GM18499 (cell line): ENCODE results near the gene MORN1.

Source experiments
- ATAC-seq: cut with Tn5 transposase; IDR thresholded peaks from one replicate; pipeline ENCODE4 v1.9.1; 2021; ENCODE audit warnings: moderate number of reproducible peaks; ENCODE audit not compliant: insufficient read depth, unreplicated experiment

Gene MORN1

GRCh38 chr1:2283371-2283990, 107.9 kb downstream of the MORN1 start:
- ATAC-seq: no peak

DNA sequence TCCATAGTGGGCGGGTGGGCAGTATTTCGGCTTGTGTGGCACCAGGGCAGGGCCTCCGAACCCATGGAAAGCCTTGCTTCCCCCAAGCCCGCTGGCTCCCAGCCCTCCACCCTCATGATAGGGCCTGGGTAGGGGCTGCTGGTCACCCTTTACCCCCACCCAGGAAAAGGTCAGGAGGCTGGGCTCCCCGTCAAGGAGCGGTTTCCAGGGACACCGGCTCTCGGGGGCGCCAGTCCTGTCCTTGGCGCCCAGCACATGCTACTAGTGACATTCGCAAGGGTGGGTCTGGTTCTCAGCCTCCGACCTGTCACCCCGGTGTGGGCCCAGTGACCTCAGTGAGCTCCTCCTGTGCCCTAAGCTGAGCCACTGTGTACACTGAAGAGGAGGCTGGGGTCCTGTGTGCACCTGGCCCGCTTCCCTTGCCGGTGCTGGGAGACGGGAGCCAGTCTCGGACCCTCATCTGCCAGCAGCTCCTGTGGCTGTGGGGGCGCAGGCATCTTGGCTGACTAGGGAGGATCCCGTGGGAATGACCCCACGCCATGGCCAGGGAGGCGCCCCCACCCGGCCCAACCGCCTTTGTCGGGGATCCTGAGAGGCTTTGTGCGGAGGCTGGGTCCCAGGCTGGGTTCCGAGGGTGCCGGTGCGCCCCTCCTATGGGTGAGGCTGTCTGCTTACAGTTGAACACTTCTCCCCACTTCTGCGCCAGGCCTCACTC, 108.6 kb downstream of the MORN1 start:
- ATAC-seq: no peak

DNA sequence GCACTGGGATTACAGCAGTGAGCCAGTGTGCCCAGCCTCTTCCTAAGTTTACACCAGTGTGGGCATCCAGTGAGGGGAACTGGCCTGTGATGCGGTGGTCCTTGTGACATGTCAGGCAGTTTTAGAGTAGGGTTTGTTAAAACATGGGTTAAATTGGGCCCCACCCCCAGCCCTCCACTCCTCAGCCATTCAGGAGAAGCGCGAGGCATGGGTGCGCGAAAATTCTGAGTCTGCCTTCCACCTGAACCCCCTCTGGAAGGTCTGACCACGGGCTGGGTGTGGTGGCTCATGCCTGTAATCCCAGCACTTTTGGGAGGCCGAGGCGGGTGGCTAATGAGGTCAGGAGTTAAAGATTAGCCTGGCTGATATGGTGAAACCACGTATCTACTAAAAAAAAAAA, 111.5 kb downstream of the MORN1 start:
- no peak for ATAC-seq

- ATAC-seq: no peak
These were observed 112.1 kb downstream of the MORN1 start for GRCh38 chr1:2279210-2279639.

DNA sequence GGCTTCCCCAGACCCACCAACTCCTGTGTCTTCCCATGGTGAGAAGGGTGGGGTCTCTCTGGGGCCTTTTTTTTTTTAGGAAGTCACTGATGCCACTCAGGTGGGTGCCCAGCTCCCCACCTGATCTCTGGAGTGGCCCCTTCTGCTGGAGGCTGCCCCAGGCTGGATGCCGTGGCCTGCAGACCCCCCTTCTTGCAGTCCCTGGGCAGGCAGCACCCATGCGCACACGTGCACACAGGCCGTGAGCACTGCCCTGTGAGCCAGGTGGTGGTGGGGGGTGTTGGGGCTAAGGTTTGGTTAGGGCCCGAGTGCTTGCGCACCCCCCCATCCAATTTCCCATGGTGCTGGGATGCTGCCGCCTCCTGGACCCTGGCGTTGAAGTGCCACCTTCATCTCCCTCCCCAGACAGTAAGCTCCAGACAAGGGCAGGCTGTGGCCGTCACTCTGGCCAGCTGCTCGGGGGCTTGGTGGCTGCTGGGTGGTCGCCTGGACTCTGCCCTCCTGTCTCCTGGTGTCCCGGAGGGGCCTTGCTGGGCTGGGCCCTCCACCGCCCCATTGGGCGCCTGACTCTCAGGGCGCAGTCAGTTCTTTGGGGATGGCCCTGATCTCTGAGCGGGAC, 112.7 kb downstream of the MORN1 start:
- ATAC-seq: no peak

DNA sequence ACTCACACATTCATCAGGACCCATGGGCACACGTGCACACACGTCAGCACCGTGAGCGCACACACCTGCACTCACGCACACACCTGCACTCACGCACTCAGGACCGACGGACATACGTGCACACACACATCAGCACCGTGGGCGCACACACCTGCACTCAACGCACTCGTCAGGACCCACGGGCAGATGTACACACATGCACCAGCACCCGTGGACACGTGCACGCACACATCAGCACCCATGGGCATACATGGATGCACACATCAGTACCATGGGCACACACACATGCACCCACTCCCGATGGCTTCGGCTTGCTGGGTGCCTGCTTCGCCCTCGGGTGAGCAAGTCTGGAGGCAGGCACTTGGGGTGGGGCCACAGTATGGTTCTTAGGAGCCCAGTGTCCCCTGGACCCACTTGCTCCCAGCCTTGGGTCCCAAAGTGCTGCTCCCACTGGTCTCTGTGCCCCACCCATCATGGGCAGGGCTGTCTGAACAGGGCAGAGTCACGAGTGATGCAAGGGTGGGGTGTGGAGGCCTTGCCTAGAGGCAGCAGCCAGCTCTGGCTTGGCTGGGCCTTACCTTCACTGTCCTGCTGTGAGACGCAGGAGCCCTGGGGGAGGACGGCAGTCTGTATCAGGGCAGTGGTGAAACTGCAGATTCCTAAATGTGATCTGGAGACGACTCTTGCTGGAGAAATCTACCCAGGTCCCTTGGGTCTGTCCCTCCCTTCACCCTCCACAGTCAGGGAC, 113.4 kb downstream of the MORN1 start:
- ATAC-seq: no peak

- no peak for ATAC-seq
These were observed 114.4 kb downstream of the MORN1 start for GRCh38 chr1:2276803-2277580.

- no peak for ATAC-seq
These were observed 115.4 kb downstream of the MORN1 start for GRCh38 chr1:2275796-2276536.

DNA sequence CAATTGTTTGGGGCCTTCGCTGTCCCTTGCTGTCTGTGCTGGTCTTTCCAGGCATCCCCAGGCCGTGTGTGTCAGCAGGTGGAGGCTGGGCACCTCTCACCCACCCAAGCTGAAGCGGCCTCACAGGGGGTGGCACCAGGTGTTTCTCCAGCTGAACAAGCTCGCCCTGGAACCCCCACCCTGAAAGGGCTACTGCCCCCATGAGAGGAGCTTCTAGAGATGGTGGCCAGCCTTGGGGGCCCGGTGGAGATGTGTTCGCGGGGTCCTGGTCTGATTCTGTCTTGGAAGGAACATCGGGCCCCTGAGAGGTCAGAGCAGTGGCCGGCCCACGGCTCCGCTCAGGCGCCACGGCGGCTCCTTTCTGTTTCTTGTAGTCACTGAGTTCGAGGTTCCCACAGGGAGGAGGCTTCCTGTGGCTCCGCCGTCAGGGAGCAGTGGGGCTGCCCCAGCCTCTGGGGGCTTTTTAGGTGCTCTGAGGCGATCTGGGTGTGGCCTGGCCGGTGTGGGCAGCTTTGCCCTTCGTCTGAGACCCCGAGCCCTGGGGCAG, 116.4 kb downstream of the MORN1 start:
- ATAC-seq: no peak

GRCh38 chr1:2274231-2274928, 117.0 kb downstream of the MORN1 start:
- ATAC-seq: no peak

- no peak for ATAC-seq
These were observed 117.8 kb downstream of the MORN1 start for GRCh38 chr1:2273401-2274090.

- no peak for ATAC-seq
These were observed 118.5 kb downstream of the MORN1 start for GRCh38 chr1:2272686-2273400.

DNA sequence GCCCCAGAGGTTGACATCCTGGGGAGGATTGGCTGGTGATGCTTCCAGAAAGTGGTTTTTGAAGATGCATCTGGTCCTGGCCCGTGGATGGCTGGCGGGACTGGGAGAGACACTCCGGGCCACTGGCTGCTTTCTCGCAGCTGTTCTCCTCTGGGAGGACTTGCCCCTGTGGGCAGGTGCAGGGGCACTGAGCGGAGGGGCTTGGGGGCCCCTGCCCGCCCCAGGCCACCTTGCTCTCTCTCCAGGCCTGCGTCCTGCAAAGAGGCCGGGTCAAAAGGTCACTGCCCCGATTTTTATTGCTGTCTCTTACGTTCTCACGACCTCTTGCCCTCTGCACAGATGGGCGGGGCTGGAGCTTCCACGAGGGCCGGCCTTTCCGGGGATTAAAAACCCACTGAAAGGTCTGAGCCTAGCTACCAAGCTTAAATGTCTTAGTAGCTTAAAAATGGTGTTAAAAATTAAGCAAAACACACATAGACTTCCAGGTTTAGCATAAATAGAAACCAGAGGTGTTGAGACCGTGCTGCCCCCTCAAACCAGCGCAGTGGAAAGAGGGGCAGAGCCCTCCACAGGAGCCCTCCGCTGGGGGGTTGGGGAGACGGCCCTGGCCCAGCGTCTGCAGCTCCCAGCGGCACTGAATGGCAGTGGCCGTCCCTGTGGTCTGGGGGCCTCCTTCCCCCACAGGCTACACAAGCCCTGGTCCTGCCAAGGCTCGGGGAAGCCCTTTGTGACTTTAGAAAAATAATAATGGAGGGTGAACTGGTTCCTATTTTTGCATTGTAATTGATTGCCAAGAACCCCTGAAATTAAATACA, 119.3 kb downstream of the MORN1 start:
- no peak for ATAC-seq
